Ecto neural progenitor cell (in vitro differentiated cells): Measurements from ENCODE around the gene PTPRE.

Experiments used
- DNase-seq: peaks from one replicate; pipeline ENCODE4 v3.0.0-alpha.2; 2018; ENCODE audit warnings: low spot score

The PTPRE gene

GRCh38 chr10:128095027-128095752, 188.3 kb downstream of the PTPRE start:
- no peak for DNase-seq

DNA sequence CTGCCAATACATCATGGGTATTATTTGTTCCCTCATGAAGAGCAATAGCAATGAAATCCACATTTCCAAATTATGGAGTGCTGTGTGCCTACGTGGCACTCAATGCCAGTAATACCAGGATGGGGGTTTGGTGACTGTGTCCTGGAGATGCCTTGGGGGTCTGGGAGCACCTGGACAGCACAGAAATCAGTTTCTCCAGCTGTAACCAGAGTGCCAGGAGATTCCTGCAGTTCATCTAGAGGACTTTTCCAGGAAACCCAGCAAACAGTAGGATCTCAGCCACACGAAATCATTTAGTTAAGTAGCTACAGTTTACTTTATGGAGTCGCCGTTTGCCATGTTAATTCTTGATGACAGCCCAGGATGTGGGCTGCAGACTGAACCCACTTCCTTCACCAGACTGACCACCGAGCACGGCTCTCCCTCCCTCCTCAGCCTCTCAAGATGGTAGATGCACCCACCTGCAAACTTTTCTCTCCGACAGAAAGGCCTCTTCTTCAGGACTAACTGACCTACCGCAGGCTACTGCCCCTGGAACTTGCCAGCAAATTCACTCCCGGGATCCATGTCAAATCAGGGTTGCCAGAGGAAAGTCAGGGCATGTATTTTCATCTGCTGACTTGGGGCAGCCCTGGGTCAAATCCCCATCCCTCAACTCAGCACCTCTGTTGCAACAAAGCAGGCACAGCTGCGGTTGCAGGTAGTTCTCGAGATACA, 189.0 kb downstream of the PTPRE start:
- no peak for DNase-seq

DNA sequence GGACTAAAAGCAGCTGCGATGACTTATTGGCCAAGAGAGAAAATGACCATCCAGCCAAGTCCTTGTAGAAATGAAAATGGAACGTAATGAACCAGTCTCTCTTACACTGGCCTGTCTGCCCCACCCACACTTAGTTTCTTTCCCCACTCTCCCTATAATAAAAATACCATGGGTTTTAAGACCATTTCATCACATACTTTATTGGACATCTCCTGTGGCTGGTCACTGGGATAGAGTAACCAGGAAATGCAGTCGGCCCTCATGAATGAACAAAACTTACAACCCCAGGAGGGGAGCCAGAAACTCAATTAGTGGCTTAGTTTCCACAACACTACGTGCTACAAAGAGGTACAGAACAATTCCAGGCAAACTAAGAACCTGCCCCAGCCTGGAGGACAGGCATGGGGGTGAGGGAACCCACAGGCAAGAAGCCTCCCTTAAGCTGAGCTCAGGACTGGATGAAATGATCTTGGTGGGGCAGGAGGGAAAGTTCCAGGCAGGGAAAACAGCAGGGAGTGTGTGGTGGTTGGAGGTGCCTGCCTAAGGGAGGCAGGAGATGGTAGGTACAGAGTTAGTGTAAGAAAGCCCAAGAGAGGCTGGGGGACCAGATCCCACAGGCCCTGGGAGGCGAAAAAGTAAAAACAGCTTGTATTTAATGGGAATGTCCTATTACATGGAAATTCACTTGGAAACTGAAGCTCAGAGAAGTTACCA, 189.7 kb downstream of the PTPRE start:
- DNase-seq = no peak

DNA sequence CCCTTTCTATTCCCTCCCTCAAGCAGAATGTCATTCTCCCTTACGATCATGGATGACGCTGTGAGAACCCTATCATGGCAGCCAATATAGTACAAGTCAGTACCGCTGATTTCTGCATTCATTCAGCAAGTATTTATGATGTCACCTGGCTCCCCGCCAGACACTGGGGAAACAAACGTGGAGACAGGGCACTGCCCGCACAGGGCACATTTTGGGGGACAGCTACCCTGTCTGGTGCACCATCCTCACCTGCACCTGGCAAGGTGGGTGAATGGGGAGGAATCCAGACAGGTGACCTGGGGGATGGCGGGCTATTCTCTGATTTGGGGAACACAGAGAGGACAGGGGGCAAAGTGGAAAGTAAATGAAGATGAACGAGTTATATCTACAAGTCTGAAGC, 190.9 kb downstream of the PTPRE start:
- no peak for DNase-seq

- no peak for DNase-seq
These were observed 191.7 kb downstream of the PTPRE start for GRCh38 chr10:128098631-128099030.

DNA sequence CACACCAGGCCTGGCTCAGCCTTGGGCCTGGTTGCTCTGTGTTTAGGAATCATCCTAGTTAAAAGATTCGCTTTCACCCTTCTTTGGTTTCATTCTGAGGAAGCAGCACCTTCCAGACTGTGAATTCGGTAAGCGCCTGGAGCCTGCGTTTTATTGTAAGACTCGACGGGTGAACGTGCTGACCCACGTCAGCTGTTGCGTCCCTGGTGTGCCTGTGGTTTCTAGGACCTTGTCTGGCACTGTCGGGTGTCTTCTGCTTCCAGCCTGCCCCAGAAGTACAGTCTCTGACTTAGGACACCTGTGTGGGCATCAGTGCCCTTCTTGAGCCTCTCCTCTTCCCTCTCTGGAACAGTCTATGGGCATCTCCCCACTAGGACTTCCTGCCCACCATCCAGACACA, 193.0 kb downstream of the PTPRE start:
- no peak for DNase-seq

DNA sequence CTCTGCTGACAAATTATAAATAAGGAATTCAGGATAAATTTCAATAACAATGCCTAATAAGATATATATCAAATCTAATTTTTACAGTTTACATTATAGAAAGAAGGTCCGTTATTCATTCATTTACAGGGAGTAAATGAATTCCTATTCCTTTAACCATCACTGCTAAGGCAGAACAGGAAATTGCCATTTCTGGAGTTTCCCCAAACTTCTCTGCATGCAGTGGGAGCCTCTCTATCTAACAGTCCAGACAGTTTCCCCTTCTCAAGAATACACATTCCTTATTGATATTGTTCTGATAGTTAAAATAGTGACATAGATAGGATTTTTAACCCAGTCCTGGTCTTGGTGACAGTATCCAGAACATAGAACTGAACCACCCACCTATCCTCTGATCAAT, 195.0 kb downstream of the PTPRE start:
- no peak for DNase-seq

DNA sequence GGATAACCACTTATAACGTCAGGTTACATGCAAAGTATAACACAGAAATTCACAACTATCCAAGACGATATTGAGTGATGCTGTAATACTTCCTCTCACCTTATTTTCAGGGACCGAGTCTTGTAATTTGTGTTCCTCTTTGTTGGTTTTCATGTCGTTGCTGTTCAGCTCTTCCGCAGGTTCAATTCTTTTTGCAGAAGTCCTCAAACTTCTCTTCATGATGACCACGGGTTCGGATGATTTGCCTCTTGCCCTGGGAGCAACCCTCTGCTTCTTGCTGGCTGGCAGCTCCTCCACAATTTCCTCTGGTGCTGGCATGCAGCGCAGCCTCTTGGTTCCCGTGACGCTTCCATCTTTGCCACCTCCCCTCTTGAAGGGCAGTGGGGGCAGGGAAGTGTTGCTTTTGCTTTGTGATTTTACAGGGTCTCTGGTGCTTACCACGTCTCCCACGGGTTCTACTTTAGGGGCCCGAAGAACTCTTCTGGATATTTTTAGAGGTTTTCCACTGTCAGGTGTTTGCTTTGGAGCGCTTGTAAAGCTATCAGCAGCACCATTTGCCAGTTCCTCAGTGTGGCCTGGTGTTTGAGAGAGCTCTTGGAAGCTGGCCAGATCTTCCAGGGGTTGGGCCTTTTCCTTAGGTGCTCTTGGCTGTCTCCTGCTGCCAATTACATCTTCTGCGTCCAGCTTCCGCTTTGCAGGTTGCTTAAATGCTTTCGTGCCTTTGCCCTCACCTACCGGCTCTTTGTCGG, 195.8 kb downstream of the PTPRE start:
- DNase-seq = no peak

- no peak for DNase-seq
These were observed 196.4 kb downstream of the PTPRE start for GRCh38 chr10:128103229-128103714.

DNA sequence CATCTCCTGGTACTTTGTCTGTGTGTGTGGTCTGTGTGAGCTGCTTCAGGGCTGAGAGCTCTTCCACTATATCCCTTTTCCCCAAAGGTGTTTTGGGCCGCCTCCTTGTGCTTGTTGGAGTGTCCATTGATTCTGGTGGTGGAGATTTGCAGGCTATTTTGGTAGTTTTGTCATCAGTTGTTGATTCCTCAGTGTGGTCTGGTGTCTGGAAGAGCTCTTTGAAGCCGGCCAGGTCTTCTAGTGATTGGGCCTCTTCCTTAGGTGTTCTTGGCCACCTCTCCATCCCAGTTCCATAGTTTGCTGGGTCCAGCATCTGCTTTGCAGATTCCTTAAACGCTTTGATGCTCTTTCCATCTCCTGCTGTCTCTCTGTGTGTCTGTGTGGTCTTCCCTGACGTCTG, 198.5 kb downstream of the PTPRE start:
- DNase-seq = no peak

- DNase-seq = no peak
These were observed 202.8 kb downstream of the PTPRE start for GRCh38 chr10:128109707-128110106.

DNA sequence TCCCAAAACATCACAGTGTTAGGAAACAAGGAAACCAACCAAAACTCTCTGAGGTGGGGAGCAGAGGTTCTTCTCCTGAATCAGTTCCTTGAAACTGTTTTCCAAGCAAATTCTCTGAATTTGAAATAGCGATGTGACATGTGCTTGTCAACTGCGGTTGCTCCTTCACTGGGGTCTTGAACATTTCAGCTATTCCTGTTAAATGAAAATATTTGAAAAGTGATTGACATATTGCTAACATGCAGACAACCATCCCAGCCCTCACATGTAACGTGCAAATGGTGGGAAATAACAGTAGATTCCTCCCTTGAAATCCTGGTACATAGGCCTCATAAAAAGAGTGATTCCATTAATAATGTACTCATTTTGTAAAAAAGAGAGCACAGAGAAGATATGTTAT, 203.4 kb downstream of the PTPRE start:
- no peak for DNase-seq

DNA sequence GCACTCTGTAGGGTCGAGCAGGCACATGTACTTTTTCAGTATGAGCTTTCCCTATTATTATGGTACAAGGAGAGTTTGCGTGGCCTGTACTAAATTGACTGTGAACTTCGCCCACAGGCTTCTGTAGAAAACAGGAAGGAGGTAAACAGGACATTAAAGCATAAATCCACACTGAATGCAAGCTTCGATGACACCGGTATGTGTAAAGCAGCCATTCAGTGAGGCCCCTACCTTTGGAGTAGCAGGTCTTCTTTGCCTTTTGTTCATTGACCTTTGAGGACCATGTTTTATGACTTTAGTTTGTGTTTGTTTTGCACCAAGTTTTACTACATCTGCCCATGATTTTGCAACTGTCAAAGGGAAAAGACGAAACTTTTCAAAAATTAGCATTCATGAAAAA, 204.8 kb downstream of the PTPRE start:
- DNase-seq = no peak

DNA sequence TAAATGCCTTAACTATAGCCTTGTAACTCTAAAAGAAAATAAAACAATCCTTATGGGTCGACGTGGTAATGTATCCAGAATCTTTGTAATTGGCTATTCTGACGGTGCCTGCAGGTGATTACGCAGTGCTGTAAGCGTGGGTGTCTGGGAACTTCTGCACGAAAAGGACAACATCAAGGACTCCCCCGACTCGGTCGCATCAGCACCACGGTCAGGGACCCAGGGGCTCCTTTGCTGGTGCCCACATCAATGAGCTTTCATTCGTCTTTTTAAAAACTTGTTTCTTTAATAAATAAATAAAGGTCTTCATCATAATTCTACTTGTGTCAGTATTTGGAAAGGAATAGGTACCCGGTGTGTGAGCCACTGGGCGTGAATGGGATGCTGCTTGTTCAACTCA, 206.1 kb downstream of the PTPRE start:
- DNase-seq = no peak

DNA sequence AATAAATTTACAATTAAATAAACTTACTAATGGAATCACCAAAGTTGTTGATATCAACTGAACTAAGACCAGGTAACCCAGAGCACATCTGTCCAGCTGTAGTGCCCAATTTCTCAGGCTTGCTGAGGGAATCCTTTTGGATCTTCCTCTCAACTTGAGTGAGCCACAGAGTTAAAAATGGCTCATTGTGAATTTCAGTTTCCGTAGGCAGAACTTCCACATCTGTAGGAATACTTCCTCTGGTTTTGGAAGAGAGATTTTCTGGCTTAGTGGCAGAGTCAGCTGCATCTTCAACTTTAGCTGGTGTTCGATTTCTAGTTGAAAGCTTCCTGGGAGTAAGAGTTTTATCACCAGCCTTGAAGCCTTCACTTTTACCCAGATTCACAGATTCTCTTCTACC, 208.0 kb downstream of the PTPRE start:
- no peak for DNase-seq

DNA sequence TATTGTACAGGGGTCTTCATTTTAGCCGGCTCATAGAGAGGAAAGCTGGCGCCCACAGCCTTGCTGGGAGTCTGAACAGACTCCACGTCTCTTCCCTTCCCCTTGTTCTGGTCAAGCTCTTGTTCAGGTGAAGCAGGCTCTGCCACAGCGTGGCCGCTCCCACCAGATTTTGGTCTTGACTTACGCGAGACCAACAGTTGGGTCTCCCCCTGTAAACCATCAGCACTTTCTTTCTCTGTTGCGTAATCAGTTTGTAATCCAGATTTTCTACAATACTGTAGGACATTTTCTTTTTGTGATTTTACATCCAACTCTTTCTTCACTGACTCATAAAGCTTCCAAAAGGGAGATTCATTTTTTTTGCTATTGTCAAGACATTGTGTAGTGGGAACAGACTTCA, 208.5 kb downstream of the PTPRE start:
- DNase-seq = no peak

DNA sequence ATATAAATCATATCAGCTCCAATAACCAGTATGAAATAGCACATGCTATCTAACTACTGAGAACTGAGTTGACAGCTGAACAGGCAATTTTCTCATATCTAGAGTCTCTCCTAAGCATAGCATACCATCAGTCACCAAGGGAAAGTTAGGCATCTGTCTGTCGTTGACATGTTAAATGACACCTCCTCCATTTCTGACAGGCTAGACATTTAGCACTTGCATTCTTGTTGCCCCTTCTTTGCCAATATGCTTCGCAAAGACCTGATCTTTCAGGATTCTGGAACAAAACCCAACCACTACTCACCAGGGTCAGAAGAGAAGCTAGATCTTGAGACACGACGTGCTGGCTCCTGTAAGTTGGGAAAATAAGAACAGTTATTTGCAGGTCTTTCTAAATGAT, 209.3 kb downstream of the PTPRE start:
- DNase-seq = no peak

DNA sequence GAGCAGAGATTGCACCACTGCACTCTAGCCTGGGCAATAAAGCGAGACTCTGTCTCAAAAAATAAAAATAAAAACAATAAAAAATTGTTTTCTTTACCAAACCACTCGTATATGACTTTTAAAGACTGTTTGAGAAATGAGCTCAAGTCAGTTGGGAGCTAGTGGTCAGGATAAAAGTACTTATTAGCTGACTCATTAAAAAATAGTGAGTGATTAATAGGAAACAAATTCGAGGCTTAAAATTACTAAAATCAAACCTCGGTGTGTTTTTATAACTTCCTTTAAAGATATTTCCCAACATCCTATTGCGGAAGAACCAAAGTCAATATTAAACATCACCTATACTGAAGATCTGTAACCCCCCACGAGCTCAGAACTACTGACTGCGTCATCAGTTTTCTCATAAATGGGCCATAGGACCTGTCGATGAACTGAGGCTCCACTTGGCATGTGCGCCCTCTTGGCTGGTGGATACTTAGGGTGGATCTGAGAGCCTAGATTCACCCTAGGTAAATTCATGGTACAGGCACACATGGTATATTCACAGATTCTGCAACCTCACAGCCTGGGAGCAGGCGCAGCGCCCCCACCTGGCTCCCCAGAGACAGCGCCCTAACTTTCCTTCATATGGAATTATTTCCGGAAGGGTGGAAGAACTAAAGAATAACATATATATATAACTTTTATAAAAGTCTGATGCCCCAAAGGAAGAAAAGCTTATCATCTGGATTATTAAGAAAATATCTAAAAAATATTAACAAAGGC, 210.1 kb downstream of the PTPRE start:
- DNase-seq = no peak

DNA sequence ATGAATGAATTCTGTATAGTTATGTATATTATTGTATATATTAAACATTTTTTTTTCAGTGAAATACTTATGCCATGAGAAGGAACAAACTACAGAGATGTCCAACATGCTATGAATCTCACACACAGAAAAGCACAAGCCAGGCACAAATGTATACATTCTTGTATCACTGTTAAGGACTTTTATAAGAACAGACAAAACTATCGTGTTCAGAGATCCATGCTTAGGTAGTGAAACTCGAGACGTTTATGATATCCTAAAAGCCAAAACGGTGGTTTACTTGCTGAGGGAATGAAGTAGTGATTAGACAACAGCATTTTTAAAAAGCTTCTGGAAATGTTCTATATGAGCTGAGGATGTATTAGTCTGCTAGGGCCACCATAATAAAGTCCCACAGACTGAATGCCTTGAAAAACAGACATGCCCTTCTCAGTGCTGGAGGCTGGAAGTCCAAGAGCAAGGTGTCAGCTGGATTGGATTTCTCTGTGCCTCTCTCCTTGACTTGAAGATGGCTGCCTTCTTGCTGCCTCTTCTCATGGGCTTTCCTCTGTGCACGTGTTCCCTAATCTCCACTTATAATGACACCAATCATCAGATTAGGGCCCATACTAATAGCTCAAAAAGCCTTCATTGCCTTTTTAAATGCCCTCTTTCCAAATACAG, 215.0 kb downstream of the PTPRE start:
- DNase-seq = no peak

GRCh38 chr10:128122931-128123330, 216.0 kb downstream of the PTPRE start:
- DNase-seq = no peak

GRCh38 chr10:128123846-128124245, 216.9 kb downstream of the PTPRE start:
- no peak for DNase-seq
